Measurements from ENCODE around the gene GOLGA6L9.
"Not testable (repeated sequence)": the region's sequence is repeated elsewhere in the genome, so short reads cannot be mapped to it uniquely, and the experiment has no call there.

The GOLGA6L9 gene

GRCh38 chr15:82469381-82469780, 39.8 kb downstream of the GOLGA6L9 start:
- DNase-seq, result not testable (repeated sequence)

- not testable (repeated sequence) for DNase-seq
Measured at GRCh38 chr15:82472269-82472982, 42.8 kb downstream of the GOLGA6L9 start.

GRCh38 chr15:82474596-82475325, 45.1 kb downstream of the GOLGA6L9 start:
- not testable (repeated sequence) for DNase-seq

DNA sequence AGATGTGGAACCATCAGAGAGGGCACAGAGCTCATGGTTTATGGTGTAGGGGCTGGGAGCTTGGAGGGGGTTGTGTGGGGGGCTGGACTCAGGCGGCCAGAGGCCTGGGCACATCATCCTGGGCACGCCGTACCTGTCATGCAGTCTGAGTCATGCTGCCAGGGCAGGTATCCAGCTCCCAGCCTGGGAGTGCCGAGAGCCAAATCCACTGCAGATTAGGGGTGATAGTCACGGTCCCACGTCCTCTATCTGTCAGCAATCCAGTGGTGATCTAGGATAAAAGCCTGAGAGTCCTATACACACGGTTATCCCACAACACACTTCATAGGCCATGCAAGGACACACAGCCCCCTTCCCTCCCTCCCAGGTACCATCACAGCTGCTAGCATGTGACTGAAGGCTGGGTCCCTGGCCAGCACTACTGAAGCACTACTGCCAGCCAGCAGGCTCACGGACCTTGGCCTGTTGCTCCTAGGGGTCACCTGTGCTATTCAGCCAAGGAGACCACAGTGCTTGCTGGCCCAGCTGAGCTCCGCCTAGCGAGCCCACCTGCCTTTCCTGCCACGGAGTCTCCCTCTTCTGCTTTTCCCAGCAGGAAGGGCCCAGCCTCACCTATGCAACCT, 45.8 kb downstream of the GOLGA6L9 start:
- DNase-seq, result not testable (repeated sequence)

DNA sequence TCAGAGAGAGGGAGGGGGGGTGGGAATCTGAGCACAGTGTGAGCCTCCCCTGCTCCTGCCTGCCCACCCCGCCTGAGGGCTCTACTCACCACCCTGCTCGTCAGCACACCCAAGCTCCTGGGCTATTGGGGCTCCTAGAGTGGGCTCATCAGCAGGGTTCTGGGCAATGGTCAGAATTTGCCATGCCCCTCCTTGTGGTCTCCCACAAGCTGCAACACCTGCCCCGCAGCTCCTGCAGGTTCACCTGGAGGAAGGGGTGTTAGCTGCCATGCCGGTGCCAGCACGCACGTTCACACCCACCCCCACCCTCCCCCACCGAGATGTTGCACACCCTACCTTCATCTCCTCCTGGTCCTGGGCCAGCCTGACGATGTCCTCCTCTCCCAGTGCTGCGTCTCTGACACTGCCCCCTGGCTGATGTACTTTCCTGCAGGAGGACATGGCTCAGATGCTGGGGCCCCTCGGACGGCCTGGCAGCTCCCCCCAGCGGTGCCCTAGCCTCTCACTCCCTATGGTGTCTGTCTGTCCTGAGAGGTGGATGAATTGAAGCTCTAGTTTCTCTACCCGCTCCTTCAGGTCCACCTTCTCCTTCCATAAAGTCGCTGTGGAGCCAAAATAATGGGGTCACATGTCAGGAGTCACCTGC, 47.2 kb downstream of the GOLGA6L9 start:
- DNase-seq, result not testable (repeated sequence)

GRCh38 chr15:82477343-82478057, 47.9 kb downstream of the GOLGA6L9 start:
- DNase-seq, result not testable (repeated sequence)
